Measurements from ENCODE around the gene OPN4.

The OPN4 gene

DNA sequence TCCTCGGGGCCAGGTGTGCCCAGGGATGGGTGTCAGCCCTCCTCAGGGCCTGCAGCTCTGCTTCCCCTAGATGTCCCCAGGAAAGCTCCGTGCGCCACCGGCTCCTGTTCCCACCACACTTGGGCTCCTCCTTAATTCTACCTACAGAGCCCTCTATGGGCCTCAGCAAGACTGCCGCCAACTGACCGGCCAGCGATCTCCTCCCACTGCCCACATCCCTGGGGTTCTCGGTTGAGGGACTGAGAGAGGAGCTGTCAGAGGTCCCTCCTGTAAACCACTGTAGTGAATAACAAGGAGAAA lies 8.6 kb downstream of the OPN4 start:
- no peaks in the 10 kb centered on the region for H3K9me3 ChIP-seq (ENCODE audit: control extremely low read depth in 1 of 5, control insufficient read depth in 4 of 5, insufficient read depth in 2 of 5, low read depth in 1 of 5, low read length in 4 of 5)
- DNase-seq = no peak
- no peak overlapping the region for H3K4me3 ChIP-seq (ENCODE audit: control insufficient read depth in 1 of 7, extremely low read depth in 1 of 7, insufficient read depth in 4 of 7, low read depth in 2 of 7, low read length in 6 of 7)
- H3K4me1 ChIP-seq (ENCODE audit: control extremely low read depth in 1 of 4, control insufficient read depth in 4 of 4, insufficient read depth in 4 of 4, low read length in 3 of 4) = no peaks in the 10 kb centered on the region
- CTCF ChIA-PET = no interaction called here
- no peaks in the 10 kb centered on the region for H3K27me3 ChIP-seq (replicated peaks in 2 of 5; ENCODE audit: control insufficient read depth in 4 of 5, insufficient read depth in 5 of 5, low read length in 4 of 5)
- no peak overlapping the region for H3K27ac ChIP-seq (ENCODE audit: insufficient read depth in 1 of 2, low read depth in 1 of 2, low read length in 2 of 2, poor library complexity in 1 of 2, severe bottlenecking in 2 of 2)
- no peaks in the 10 kb centered on the region for H3K36me3 ChIP-seq (ENCODE audit: control insufficient read depth in 4 of 4, insufficient read depth in 4 of 4, low read length in 3 of 4)
- POLR2A ChIA-PET = no interaction called here
- 100% methylated on average over 1 of the region's 8 CpGs for WGBS (ENCODE audit: insufficient coverage)

DNA sequence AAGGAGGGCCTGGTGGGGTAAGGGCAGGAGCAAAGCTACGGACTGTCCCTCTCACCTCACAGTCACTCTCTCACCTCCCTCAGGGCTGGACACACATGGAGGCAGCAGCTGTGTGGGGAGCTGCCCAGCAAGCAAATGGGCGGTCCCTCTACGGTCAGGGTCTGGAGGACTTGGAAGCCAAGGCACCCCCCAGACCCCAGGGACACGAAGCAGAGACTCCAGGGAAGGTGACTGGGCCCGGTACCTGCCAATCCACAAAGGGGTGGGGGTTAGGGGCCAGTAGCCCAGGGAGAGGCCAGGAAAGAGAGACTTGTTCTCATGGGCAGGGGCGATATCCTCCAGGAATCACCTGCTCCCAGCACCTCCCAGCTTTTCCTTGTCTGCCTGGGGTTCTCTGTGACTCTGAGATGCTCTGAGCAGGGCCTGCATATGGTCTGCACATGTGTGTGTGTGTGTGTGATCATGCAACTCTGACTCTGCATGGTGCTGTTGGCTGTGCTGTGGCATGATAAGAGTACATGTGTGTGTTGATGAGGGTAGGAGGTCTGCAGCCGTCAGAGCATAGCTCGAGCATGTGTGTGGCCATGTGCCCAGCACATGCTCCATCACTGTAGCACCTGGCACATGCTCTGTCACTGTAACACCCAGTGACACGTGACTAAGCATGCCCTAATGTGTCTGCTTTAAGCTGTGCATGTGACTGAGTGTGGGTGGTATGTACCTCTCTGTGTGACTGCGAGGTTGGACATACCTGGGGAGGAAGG lies 9.4 kb downstream of the OPN4 start:
- no peaks in the 10 kb centered on the region for H3K9me3 ChIP-seq (ENCODE audit: control extremely low read depth in 1 of 5, control insufficient read depth in 4 of 5, insufficient read depth in 2 of 5, low read depth in 1 of 5, low read length in 4 of 5)
- no peaks in the 10 kb centered on the region for H3K4me1 ChIP-seq (ENCODE audit: control extremely low read depth in 1 of 4, control insufficient read depth in 4 of 4, insufficient read depth in 4 of 4, low read length in 3 of 4)
- no peak for DNase-seq
- no peak overlapping the region for H3K4me3 ChIP-seq (ENCODE audit: control insufficient read depth in 1 of 7, extremely low read depth in 1 of 7, insufficient read depth in 4 of 7, low read depth in 2 of 7, low read length in 6 of 7)
- no peaks in the 10 kb centered on the region for H3K27me3 ChIP-seq (replicated peaks in 2 of 5; ENCODE audit: control insufficient read depth in 4 of 5, insufficient read depth in 5 of 5, low read length in 4 of 5)
- ChIA-PET CTCF (interaction anchor here (1.8 kb wide), 1 partner anchor 17 kb away, joined by 4 read pairs; no protein-coding TSS in a partner anchor), POLR2A (no interaction called here)
- no peaks in the 10 kb centered on the region for H3K36me3 ChIP-seq (ENCODE audit: control insufficient read depth in 4 of 4, insufficient read depth in 4 of 4, low read length in 3 of 4)
- whole genome bisulfite sequencing (ENCODE audit: insufficient coverage) = 94% methylated on average over 8 of the region's 10 CpGs
- no peak overlapping the region for H3K27ac ChIP-seq (ENCODE audit: insufficient read depth in 1 of 2, low read depth in 1 of 2, low read length in 2 of 2, poor library complexity in 1 of 2, severe bottlenecking in 2 of 2)

DNA sequence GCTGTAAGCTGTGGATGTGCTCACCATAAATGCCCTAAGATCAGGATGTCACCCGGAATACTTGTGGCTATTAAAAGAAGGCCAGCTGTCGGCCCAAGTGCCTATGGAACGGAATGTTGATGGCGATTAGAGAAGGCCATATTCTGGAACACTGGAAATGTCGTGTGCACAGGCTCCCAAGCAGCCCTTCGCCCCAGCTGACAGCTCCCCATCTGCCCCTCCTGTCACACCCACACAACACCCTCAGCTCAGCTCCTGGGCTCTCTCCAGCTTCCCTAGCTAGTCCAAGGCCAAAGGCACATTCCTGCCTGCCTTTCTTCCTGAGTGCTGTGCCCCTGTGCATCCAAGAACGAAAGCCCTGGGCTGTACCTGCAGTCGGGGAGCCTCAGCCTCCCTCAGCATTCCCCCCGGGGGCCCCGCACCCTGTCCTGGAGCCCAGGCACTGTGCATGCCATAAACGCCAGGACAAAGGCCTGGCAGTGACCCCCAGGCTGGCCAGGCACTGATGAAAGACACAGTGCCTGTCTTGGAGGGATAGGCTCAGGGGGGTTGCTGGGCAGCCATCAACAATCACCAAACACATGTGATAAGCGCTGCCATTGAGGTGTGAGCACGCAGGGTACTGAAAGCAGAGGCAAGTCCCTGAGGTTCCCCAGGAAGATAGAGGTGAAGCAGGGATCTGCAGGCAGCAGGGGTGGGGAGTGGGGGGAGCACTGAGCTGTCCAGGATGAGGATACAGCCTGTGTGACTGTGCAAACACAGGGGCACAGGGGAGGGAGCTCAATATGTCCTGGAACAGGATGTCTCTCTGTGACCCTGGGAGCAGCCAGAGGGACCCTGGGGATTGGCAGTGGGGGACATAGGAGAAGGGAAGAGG lies 10.2 kb downstream of the OPN4 start:
- ChIA-PET CTCF (interaction anchor here (1.8 kb wide), 1 partner anchor 16 kb away, joined by 4 read pairs; no protein-coding TSS in a partner anchor), POLR2A (no interaction called here)
- no peaks in the 10 kb centered on the region for H3K36me3 ChIP-seq (ENCODE audit: control insufficient read depth in 4 of 4, insufficient read depth in 4 of 4, low read length in 3 of 4)
- DNase-seq = no peak
- H3K9me3 ChIP-seq (ENCODE audit: control extremely low read depth in 1 of 5, control insufficient read depth in 4 of 5, insufficient read depth in 2 of 5, low read depth in 1 of 5, low read length in 4 of 5) = no peaks in the 10 kb centered on the region
- no peak overlapping the region for H3K27ac ChIP-seq (ENCODE audit: insufficient read depth in 1 of 2, low read depth in 1 of 2, low read length in 2 of 2, poor library complexity in 1 of 2, severe bottlenecking in 2 of 2)
- no peaks in the 10 kb centered on the region for H3K27me3 ChIP-seq (replicated peaks in 2 of 5; ENCODE audit: control insufficient read depth in 4 of 5, insufficient read depth in 5 of 5, low read length in 4 of 5)
- no peaks in the 10 kb centered on the region for H3K4me1 ChIP-seq (ENCODE audit: control extremely low read depth in 1 of 4, control insufficient read depth in 4 of 4, insufficient read depth in 4 of 4, low read length in 3 of 4)
- WGBS (ENCODE audit: insufficient coverage) = 100% methylated on average over 7 of the region's 13 CpGs
- H3K4me3 ChIP-seq (ENCODE audit: control insufficient read depth in 1 of 7, extremely low read depth in 1 of 7, insufficient read depth in 4 of 7, low read depth in 2 of 7, low read length in 6 of 7) = no peak overlapping the region

DNA sequence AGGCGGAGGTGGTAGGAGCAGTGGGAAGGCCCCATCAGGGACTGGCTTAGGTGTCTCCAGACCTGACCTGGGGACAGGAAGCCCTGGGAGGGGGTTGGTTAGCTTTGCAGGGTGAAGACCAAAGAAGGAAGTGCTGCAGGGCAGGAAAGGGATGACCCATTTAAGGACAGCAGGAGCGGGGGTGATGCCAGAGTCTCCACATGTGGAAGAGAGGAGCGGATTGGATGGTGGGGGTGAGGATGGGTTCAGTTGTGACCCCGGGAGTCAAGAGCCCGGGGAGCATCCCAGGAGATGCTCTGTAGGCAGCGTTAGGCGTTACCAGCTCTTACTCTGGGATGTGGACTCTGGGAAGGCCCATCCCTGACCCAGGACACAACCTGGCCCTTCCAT lies 10.9 kb downstream of the OPN4 start:
- 87% methylated on average over 6 of the region's 7 CpGs for WGBS (ENCODE audit: insufficient coverage)
- no peak for DNase-seq
- H3K4me1 ChIP-seq (ENCODE audit: control extremely low read depth in 1 of 4, control insufficient read depth in 4 of 4, insufficient read depth in 4 of 4, low read length in 3 of 4) = no peaks in the 10 kb centered on the region
- ChIA-PET CTCF (interaction anchor here (1.8 kb wide), 1 partner anchor 15 kb away, joined by 4 read pairs; no protein-coding TSS in a partner anchor), POLR2A (no interaction called here)
- no peaks in the 10 kb centered on the region for H3K36me3 ChIP-seq (ENCODE audit: control insufficient read depth in 4 of 4, insufficient read depth in 4 of 4, low read length in 3 of 4)
- no peaks in the 10 kb centered on the region for H3K9me3 ChIP-seq (ENCODE audit: control extremely low read depth in 1 of 5, control insufficient read depth in 4 of 5, insufficient read depth in 2 of 5, low read depth in 1 of 5, low read length in 4 of 5)
- no peak overlapping the region for H3K27ac ChIP-seq (ENCODE audit: insufficient read depth in 1 of 2, low read depth in 1 of 2, low read length in 2 of 2, poor library complexity in 1 of 2, severe bottlenecking in 2 of 2)
- no peak overlapping the region for H3K4me3 ChIP-seq (ENCODE audit: control insufficient read depth in 1 of 7, extremely low read depth in 1 of 7, insufficient read depth in 4 of 7, low read depth in 2 of 7, low read length in 6 of 7)
- no peaks in the 10 kb centered on the region for H3K27me3 ChIP-seq (replicated peaks in 2 of 5; ENCODE audit: control insufficient read depth in 4 of 5, insufficient read depth in 5 of 5, low read length in 4 of 5)

DNA sequence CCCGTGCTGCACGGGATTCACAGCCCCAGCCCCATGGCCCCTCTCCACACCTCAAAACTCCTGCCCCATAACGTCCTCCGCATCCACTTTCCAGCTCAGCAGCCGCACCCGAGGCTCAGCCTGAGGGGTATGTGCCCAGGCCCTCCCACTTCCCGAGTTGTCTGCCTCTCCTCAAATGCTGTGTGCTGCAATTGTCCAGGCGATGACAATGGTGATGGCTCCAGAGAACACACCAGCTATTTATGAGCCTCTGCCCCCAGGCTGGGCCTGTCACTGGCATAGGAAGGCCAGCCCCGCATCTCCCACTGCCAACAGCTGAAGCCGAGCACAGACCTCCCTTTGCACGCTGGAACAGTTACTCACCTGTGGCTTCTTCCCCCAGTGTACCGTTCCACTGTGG lies 11.5 kb downstream of the OPN4 start:
- Histone ChIP-seq H3K4me3 (ENCODE audit: control insufficient read depth in 1 of 7, extremely low read depth in 1 of 7, insufficient read depth in 4 of 7, low read depth in 2 of 7, low read length in 6 of 7) (no peak overlapping the region), H3K9me3 (ENCODE audit: control extremely low read depth in 1 of 5, control insufficient read depth in 4 of 5, insufficient read depth in 2 of 5, low read depth in 1 of 5, low read length in 4 of 5) (no peaks in the 10 kb centered on the region), H3K36me3 (ENCODE audit: control insufficient read depth in 4 of 4, insufficient read depth in 4 of 4, low read length in 3 of 4) (no peaks in the 10 kb centered on the region), H3K4me1 (ENCODE audit: control extremely low read depth in 1 of 4, control insufficient read depth in 4 of 4, insufficient read depth in 4 of 4, low read length in 3 of 4) (no peaks in the 10 kb centered on the region), H3K27me3 (replicated peaks in 2 of 5; ENCODE audit: control insufficient read depth in 4 of 5, insufficient read depth in 5 of 5, low read length in 4 of 5) (no peaks in the 10 kb centered on the region), H3K27ac (ENCODE audit: insufficient read depth in 1 of 2, low read depth in 1 of 2, low read length in 2 of 2, poor library complexity in 1 of 2, severe bottlenecking in 2 of 2) (no peak overlapping the region)
- POLR2A ChIA-PET = no interaction called here
- 95% methylated on average over 12 of the region's 12 CpGs for WGBS (ENCODE audit: insufficient coverage)
- no peak for DNase-seq
- CTCF ChIA-PET = no interaction called here

DNA sequence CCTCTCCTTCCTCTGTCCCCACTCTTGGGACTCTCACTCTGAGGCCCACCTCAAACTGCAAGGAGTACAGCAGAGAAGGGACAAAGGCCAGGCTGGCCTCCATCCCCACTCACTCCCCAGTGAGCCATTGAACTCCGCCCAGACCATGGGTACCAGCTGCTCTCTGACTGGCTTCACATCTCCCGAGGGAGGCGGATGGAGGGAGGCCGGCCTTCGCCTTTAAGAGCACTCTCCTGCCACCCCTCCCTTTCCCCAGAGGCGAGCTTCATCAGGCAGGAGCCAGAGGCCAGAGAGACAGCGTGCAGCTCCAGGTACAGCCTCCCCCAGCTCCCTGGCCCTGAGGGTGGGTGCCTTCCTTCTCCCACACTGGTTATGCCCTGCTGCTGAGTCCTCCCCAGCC lies 12.2 kb downstream of the OPN4 start:
- H3K4me1 ChIP-seq (ENCODE audit: control extremely low read depth in 1 of 4, control insufficient read depth in 4 of 4, insufficient read depth in 4 of 4, low read length in 3 of 4) = no peaks in the 10 kb centered on the region
- POLR2A ChIA-PET = no interaction called here
- no peak overlapping the region for H3K4me3 ChIP-seq (ENCODE audit: control insufficient read depth in 1 of 7, extremely low read depth in 1 of 7, insufficient read depth in 4 of 7, low read depth in 2 of 7, low read length in 6 of 7)
- H3K27me3 ChIP-seq (replicated peaks in 2 of 5; ENCODE audit: control insufficient read depth in 4 of 5, insufficient read depth in 5 of 5, low read length in 4 of 5) = no peaks in the 10 kb centered on the region
- H3K27ac ChIP-seq (ENCODE audit: insufficient read depth in 1 of 2, low read depth in 1 of 2, low read length in 2 of 2, poor library complexity in 1 of 2, severe bottlenecking in 2 of 2) = no peak overlapping the region
- 98% methylated on average over 5 of the region's 7 CpGs for WGBS (ENCODE audit: insufficient coverage)
- no peak for DNase-seq
- no peaks in the 10 kb centered on the region for H3K9me3 ChIP-seq (ENCODE audit: control extremely low read depth in 1 of 5, control insufficient read depth in 4 of 5, insufficient read depth in 2 of 5, low read depth in 1 of 5, low read length in 4 of 5)
- no peaks in the 10 kb centered on the region for H3K36me3 ChIP-seq (ENCODE audit: control insufficient read depth in 4 of 4, insufficient read depth in 4 of 4, low read length in 3 of 4)
- CTCF ChIA-PET = no interaction called here

Data from common myeloid progenitor, CD34-positive (primary cell).